H1 (cell line): ENCODE measurements around the gene PAQR8. TPM values are rescaled to one million over a fixed set of nuclear protein-coding genes. Genes with fewer than 3 reads are reported as not detected.

ENCODE experiments used
- CTCF ChIA-PET: fragments of 300-600 bp; sonication (Branson Sonifier 250); formaldehyde crosslinking; loops from one replicate; lab custom pipeline; 2021; ENCODE audit not compliant: partially characterized antibody; lab: Charles Lee
- POLR2A ChIA-PET: fragments of 300-600 bp; sonication (Branson Sonifier 250); formaldehyde crosslinking; loops from one replicate; lab custom pipeline; 2021; ENCODE audit warnings: inconsistent platforms; ENCODE audit not compliant: partially characterized antibody; lab: Charles Lee
- DNase-seq, 2 experiments: peaks; one replicate each; pipeline versions ENCODE4 v3.0.0 to v3.0.0-alpha.2; 2010 to 2022; ENCODE audit warnings: low spot score in 2 of 2, low read depth in 1 of 2, mixed read lengths in 1 of 2
- FAIRE-seq: peaks from 2 replicates; lab custom pipeline; 2011; peaks lifted over from hg19 to GRCh38; lab: Jason Lieb, UNC
- H2AFZ ChIP-seq: 2 replicates; pipeline ENCODE4 v1.8.1; 2012; ENCODE audit warnings: low read length, inconsistent platforms
- H2AK5ac ChIP-seq: 2 replicates; pipeline ENCODE4 v1.6.1; 2013; ENCODE audit warnings: low read depth, low read length
- H2BK120ac ChIP-seq: replicated peaks from 2 replicates; pipeline ENCODE3; 2013; ENCODE audit warnings: low read depth, low read length, inconsistent platforms
- H2BK12ac ChIP-seq: 2 replicates; pipeline ENCODE4 v1.6.1; 2013; ENCODE audit warnings: low read depth, low read length
- H2BK15ac ChIP-seq: 2 replicates; pipeline ENCODE4 v1.6.1; 2013; ENCODE audit warnings: low read length
- H2BK20ac ChIP-seq: 2 replicates; pipeline ENCODE4 v1.6.1; 2013; ENCODE audit warnings: low read length
- H2BK5ac ChIP-seq: 2 replicates; pipeline ENCODE4 v1.6.1; 2013; ENCODE audit warnings: low read depth, low read length
- H3K14ac ChIP-seq: 2 replicates; pipeline ENCODE4 v1.6.1; 2013; ENCODE audit warnings: inconsistent platforms; ENCODE audit not compliant: insufficient read length
- H3K18ac ChIP-seq: 2 replicates; pipeline ENCODE4 v1.6.1; 2013; ENCODE audit warnings: low read length; ENCODE audit errors: extremely low read depth
- H3K23ac ChIP-seq: 2 replicates; pipeline ENCODE4 v1.6.1; 2013; ENCODE audit warnings: inconsistent platforms; ENCODE audit not compliant: insufficient read length
- H3K23me2 ChIP-seq: 2 replicates; pipeline ENCODE4 v1.6.1; 2013; ENCODE audit warnings: low read depth, low read length
- H3K27ac ChIP-seq: 2 replicates; pipeline ENCODE4 v1.6.1; 2011; ENCODE audit warnings: low read depth, low read length, inconsistent platforms
- H3K27me3 ChIP-seq, 4 experiments: replicated peaks in 1 of 4; 1 replicate in 1 of 4; 2 replicates in 3 of 4; pipeline versions ENCODE4 v1.6.1 to v1.8.1; 2011 to 2013; ENCODE audit warnings: low read length in 3 of 4, mild to moderate bottlenecking in 3 of 4, inconsistent platforms in 2 of 4, mixed read lengths in 2 of 4, moderate library complexity in 1 of 4; ENCODE audit not compliant: control insufficient read depth in 3 of 4, insufficient read depth in 3 of 4; ENCODE audit errors: extremely low read depth in 1 of 4
- H3K36me3 ChIP-seq, 4 experiments: 2 replicates each; pipeline versions ENCODE4 v1.6.1 to v1.8.1; 2011 to 2013; ENCODE audit warnings: mild to moderate bottlenecking in 4 of 4, low read length in 3 of 4, moderate library complexity in 2 of 4, control low read depth in 1 of 4, inconsistent platforms in 1 of 4; ENCODE audit not compliant: insufficient read depth in 4 of 4, control insufficient read depth in 2 of 4
- H3K4ac ChIP-seq: replicated peaks from 2 replicates; pipeline ENCODE3; 2013; ENCODE audit warnings: low read length, low read depth, mixed read lengths, inconsistent platforms; ENCODE audit not compliant: insufficient read length
- H3K4me1 ChIP-seq, 4 experiments: replicated peaks in 1 of 4; 1 replicate in 1 of 4; 2 replicates in 3 of 4; pipeline versions ENCODE4 v1.6.1 to v1.8.1; 2011 to 2013; ENCODE audit warnings: low read length in 3 of 4, inconsistent platforms in 2 of 4, mixed read lengths in 1 of 4; ENCODE audit not compliant: insufficient read depth in 4 of 4, control insufficient read depth in 3 of 4
- H3K4me2 ChIP-seq, 2 experiments: 2 replicates each; pipeline versions ENCODE4 v1.6.1 to v1.8.1; 2011 to 2013; ENCODE audit warnings: low read depth in 2 of 2, low read length in 2 of 2, control low read depth in 1 of 2, inconsistent platforms in 1 of 2, mild to moderate bottlenecking in 1 of 2; ENCODE audit not compliant: insufficient read depth in 1 of 2
- H3K4me3 ChIP-seq, 4 experiments: fragments of 200-600, 300-600 bp in 1 of 4; sonication (generic), shearing (Covaris generic), sonication (Bioruptor Twin) in 1 of 4; 2 replicates each; pipeline versions ENCODE4 v1.5.1 to v1.8.1; 2011 to 2016; ENCODE audit warnings: low read length in 4 of 4, low read depth in 3 of 4, control low read depth in 2 of 4, inconsistent platforms in 2 of 4, mild to moderate bottlenecking in 2 of 4, mixed read lengths in 1 of 4, moderate library complexity in 1 of 4; ENCODE audit not compliant: insufficient read depth in 2 of 4; ENCODE audit errors: extremely low read depth in 1 of 4
- H3K56ac ChIP-seq: replicated peaks from 2 replicates; pipeline ENCODE3; 2013; ENCODE audit warnings: low read depth, mild to moderate bottlenecking, mixed read lengths, low read length, inconsistent platforms; ENCODE audit not compliant: insufficient read length
- H3K79me1 ChIP-seq: 2 replicates; pipeline ENCODE4 v1.6.1; 2013; ENCODE audit warnings: low read depth, low read length, control low read depth
- H3K79me2 ChIP-seq, 2 experiments: 2 replicates each; pipeline versions ENCODE4 v1.6.1 to v1.8.1; 2012 to 2013; ENCODE audit warnings: low read length in 2 of 2, mild to moderate bottlenecking in 2 of 2, inconsistent platforms in 1 of 2; ENCODE audit not compliant: insufficient read depth in 2 of 2, control insufficient read depth in 1 of 2
- H3K9ac ChIP-seq, 4 experiments: replicated peaks in 1 of 4; 1 replicate in 1 of 4; 2 replicates in 3 of 4; pipeline versions ENCODE4 v1.6.1 to v1.8.1; 2011 to 2013; ENCODE audit warnings: low read depth in 3 of 4, low read length in 3 of 4, control low read depth in 2 of 4, mild to moderate bottlenecking in 2 of 4, moderate library complexity in 2 of 4, inconsistent platforms in 1 of 4; ENCODE audit errors: extremely low read depth in 1 of 4
- H3K9me3 ChIP-seq, 2 experiments: 2 replicates each; pipeline versions ENCODE4 v1.6.1 to v1.8.1; 2012 to 2013; ENCODE audit warnings: mild to moderate bottlenecking in 2 of 2, moderate library complexity in 2 of 2, control low read depth in 1 of 2, inconsistent platforms in 1 of 2, low read depth in 1 of 2, low read length in 1 of 2, mixed read lengths in 1 of 2; ENCODE audit not compliant: insufficient read depth in 2 of 2
- H4K20me1 ChIP-seq, 2 experiments: replicated peaks in 1 of 2; 2 replicates each; pipeline versions ENCODE3 to v1.8.1; 2011 to 2013; ENCODE audit warnings: inconsistent platforms in 2 of 2, low read length in 2 of 2, mild to moderate bottlenecking in 1 of 2; ENCODE audit not compliant: insufficient read depth in 2 of 2, control insufficient read depth in 1 of 2
- H4K5ac ChIP-seq: 2 replicates; pipeline ENCODE4 v1.6.1; 2013; ENCODE audit warnings: low read length, low read depth, mixed read lengths, inconsistent platforms; ENCODE audit not compliant: insufficient read length
- H4K8ac ChIP-seq: 2 replicates; pipeline ENCODE4 v1.8.0; 2013; ENCODE audit warnings: mild to moderate bottlenecking, moderate library complexity, low read length, inconsistent platforms; ENCODE audit not compliant: insufficient read depth; ENCODE audit errors: extremely low read depth
- H4K91ac ChIP-seq: replicated peaks from 2 replicates; pipeline ENCODE3; 2013; ENCODE audit warnings: low read length, mixed read lengths, inconsistent platforms; ENCODE audit not compliant: insufficient read length
- FOSL1 ChIP-seq: IDR thresholded peaks from 2 replicates; pipeline ENCODE4 v1.6.1; 2011; ENCODE audit warnings: mild to moderate bottlenecking, low read depth, low read length, moderate library complexity; ENCODE audit not compliant: insufficient read depth
- JUND ChIP-seq: IDR thresholded peaks from 2 replicates; pipeline ENCODE4 v1.6.1; 2011; ENCODE audit warnings: mild to moderate bottlenecking, improper control_type of control experiment, low read length
- TAF7 ChIP-seq: optimal IDR thresholded peaks from 2 replicates; pipeline ENCODE3; 2011; ENCODE audit warnings: low read depth, mild to moderate bottlenecking, inconsistent platforms, low read length, moderate library complexity, borderline replicate concordance
- WGBS, 2 experiments: shearing (Covaris generic) in 1 of 2; methylation state at CpG; one replicate each; pipeline versions ENCODE4 v1.1.6 to v1.1.7; 2013 to 2015; ENCODE audit warnings: low lambda C conversion rate in 2 of 2, mixed read lengths in 2 of 2, inconsistent platforms in 1 of 2, low coverage in 1 of 2, missing lambda C conversion rate in 1 of 2; ENCODE audit not compliant: insufficient replicate concordance in 2 of 2, insufficient coverage in 1 of 2, insufficient read length in 1 of 2; ENCODE audit errors: extremely low coverage in 1 of 2, missing lambda C conversion rate in 1 of 2; 5-methylcytosine and 5-hydroxymethylcytosine counted together
- polyA plus RNA-seq, 7 experiments: library from polyadenylated mRNA; depleted of rRNA in 3 of 7; stranded (reverse) in 5 of 7; unstranded in 2 of 7; fragments of >200 nt in 5 of 7; fragments of 200-250 nt in 2 of 7; gene quantifications; 1 replicate in 5 of 7; 2 replicates in 1 of 7; 4 replicates in 1 of 7; pipeline versions ENCODE4 v1.2.1 to v1.2.3, GENCODE V29; 2011 to 2013; ENCODE audit warnings: missing spikeins in 2 of 7, mixed read lengths in 2 of 7
- total RNA-seq: library from RNA; stranded (reverse); fragmentation: NEBNext Ultra II Directional; extraction: Animal tissue kit (Norgen Biotek cat#: 25700); gene quantifications from 2 replicates; pipeline ENCODE4 v1.2.1, GENCODE V29; 2021

PAQR8 gene
- total and polyA plus RNA-seq, 2 of the 8 experiments (the other 6 are each of a cell fraction or from before 2014, with no cell fraction given) = 7.6 to 9.6 TPM

DNA sequence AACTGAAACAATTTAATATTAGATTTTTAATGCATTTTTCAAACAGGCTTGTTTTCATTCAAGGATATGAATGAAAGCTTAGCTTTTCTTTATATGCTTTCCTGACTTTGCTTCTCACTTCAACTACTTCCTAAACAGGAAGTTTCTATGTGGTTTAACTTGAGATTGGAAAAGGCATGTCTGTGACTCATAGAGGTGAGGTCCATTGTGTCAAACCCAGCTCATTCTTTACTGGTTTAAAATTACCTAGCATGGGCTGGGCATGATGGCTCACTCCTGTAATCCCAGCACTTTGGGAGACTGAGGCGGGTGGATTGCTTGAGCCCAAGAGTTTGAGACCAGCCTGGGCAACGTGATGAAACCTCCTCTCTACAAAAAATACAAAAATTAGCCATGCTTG lies 92.6 kb downstream of the PAQR8 start:
- H3K4me2 ChIP-seq = no peak overlapping the region
- no peak overlapping the region for H4K8ac ChIP-seq
- no peak overlapping the region for H2BK12ac ChIP-seq
- H3K79me1 ChIP-seq = no peaks in the 10 kb centered on the region
- no peak overlapping the region for H4K5ac ChIP-seq
- no peak overlapping the region for H2BK5ac ChIP-seq
- no peak overlapping the region for H3K23ac ChIP-seq
- no peaks in the 10 kb centered on the region for H4K20me1 ChIP-seq
- H3K27ac ChIP-seq = no peak overlapping the region
- TF ChIP-seq JUND (no peak), TAF7 (no peak), FOSL1 (no peak)
- no peak overlapping the region for H2AK5ac ChIP-seq
- H2BK15ac ChIP-seq = no peak overlapping the region
- no peak overlapping the region for H2BK20ac ChIP-seq
- H3K4me3 ChIP-seq = no peak overlapping the region
- no peak overlapping the region for H3K4ac ChIP-seq
- ChIA-PET POLR2A (interaction anchor here (0.7 kb wide), 1 partner anchor 10 kb away, joined by 4 read pairs; no protein-coding TSS in a partner anchor), CTCF (interaction anchor here (0.7 to 1.1 kb wide), 2 partner anchors 25 to 54 kb away, joined by 3 read pairs; no protein-coding TSS in a partner anchor)
- no peak overlapping the region for H4K91ac ChIP-seq
- H3K9ac ChIP-seq = no peak overlapping the region
- no peak overlapping the region for H2AFZ ChIP-seq
- DNase-seq = no peak
- no peaks in the 10 kb centered on the region for H3K23me2 ChIP-seq
- H3K27me3 ChIP-seq = no peaks in the 10 kb centered on the region
- no peak for FAIRE-seq
- H2BK120ac ChIP-seq = no peak overlapping the region
- H3K36me3 ChIP-seq = no peaks in the 10 kb centered on the region
- no peaks in the 10 kb centered on the region for H3K79me2 ChIP-seq
- WGBS, 2 experiments = 59% methylated on average over 2 of the region's 2 CpGs; no CpG with 5 or more reads in 1 of the 2 experiments
- H3K14ac ChIP-seq = no peak overlapping the region
- no peaks in the 10 kb centered on the region for H3K4me1 ChIP-seq
- H3K9me3 ChIP-seq = no peaks in the 10 kb centered on the region
- no peak overlapping the region for H3K56ac ChIP-seq
- no peak overlapping the region for H3K18ac ChIP-seq
